ENCODE data around the gene KPNA6. TPM values are rescaled to one million over a fixed set of nuclear protein-coding genes. Genes with fewer than 3 reads are reported as not detected.
"Not testable (repeated sequence)": the region's sequence is repeated elsewhere in the genome, so short reads cannot be mapped to it uniquely, and the experiment has no call there.

KPNA6 gene
- polyA plus RNA-seq, 1 donor (not counting 4 experiments of a cell fraction or from before 2014, with no cell fraction given) = 42.6 TPM

DNA sequence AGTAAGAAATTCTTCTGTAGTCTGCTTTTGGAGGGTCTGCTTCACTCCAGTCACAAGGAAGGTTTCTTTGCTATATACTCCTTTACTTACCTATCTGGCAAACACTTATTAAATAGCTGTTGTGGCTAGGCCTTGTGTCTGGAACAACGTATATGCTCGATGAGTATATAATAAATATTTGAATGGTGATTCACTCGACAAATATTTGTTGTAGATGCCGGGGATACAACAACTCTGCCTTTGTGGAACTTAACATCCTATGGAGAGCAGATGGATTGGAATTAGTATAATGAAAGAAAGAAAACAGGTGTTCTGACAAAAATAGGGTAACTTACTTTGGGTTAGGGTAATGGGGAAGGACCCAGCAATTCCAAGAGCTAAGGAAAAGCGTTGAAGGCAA lies 31.1 kb downstream of the KPNA6 start:
- H4K20me1 ChIP-seq (ENCODE audit: control insufficient read depth, extremely low read depth, insufficient read depth, low read length) = peaks cover 3% of the 10 kb centered on the region
- no peak for DNase-seq (ENCODE audit: low read depth, low spot score)
- H3K9ac ChIP-seq (ENCODE audit: control insufficient read depth, extremely low read depth, insufficient read depth, low read length) = no peak overlapping the region

DNA sequence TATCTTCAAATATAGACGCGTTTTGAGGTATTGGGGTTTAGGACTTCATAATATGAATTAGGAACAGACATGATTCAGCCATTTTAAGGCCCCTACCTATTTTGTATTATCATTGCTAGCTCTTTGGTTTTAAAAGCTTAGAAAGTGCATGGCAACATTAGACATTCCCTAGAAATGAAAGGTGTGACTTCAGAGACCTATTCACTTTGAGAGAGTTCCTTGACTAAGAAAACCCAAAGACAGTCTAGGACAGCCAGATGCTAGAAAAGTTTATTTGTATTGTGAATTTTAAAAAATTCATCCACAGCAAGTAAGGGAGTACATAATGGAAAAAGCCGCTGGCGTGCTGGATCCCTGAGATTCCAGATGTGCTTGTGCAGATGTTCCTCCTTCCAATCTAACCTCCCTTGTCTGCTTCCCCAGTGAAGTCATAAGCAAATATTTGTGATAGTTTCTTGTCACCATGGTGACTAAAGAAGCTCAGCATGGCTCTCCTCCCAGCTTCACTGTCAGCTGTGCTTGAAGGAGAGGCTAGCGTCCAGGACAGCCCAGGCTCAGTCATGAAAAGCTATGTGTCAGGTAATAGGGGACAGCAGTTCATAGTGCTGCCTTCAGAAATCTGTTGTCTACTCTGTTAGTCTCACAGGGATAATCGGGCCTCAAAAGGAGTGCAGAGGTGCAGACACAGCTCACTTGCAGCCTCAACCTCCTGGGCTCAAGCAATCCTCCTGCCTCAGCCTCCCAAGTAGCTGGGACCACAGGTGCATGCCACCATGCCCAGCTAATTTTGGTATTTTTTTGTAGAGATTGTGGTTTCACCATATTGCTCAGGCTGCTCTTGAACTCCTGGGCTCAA lies 34.8 kb downstream of the KPNA6 start:
- TF ChIP-seq EZH2 (IDR thresholded peaks at IDR 0.05; ENCODE audit: low read length) = no peak
- TF ChIP-seq, protein P1, sequence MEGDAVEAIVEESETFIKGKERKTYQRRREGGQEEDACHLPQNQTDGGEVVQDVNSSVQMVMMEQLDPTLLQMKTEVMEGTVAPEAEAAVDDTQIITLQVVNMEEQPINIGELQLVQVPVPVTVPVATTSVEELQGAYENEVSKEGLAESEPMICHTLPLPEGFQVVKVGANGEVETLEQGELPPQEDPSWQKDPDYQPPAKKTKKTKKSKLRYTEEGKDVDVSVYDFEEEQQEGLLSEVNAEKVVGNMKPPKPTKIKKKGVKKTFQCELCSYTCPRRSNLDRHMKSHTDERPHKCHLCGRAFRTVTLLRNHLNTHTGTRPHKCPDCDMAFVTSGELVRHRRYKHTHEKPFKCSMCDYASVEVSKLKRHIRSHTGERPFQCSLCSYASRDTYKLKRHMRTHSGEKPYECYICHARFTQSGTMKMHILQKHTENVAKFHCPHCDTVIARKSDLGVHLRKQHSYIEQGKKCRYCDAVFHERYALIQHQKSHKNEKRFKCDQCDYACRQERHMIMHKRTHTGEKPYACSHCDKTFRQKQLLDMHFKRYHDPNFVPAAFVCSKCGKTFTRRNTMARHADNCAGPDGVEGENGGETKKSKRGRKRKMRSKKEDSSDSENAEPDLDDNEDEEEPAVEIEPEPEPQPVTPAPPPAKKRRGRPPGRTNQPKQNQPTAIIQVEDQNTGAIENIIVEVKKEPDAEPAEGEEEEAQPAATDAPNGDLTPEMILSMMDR (optimal IDR thresholded peaks at IDR 0.05 in 1 of 3, IDR thresholded peaks at IDR 0.05 in 1 of 3, conservative IDR thresholded peaks at IDR 0.05 in 1 of 3; ENCODE audit: extremely low read depth in 1 of 3, insufficient read depth in 2 of 3, low read length in 3 of 3) = no peak
- Histone ChIP-seq H3K9me1 (ENCODE audit: control insufficient read depth, extremely low read depth, insufficient read depth, low read length) (peaks cover 3% of the 10 kb centered on the region), H3K4me2 (ENCODE audit: control insufficient read depth, extremely low read depth, insufficient read depth, low read depth, low read length) (no peak overlapping the region), H3K27ac (ENCODE audit: control insufficient read depth, insufficient read depth, low read length) (peak overlapping the region; percentile 8), H4K20me1 (ENCODE audit: control insufficient read depth, extremely low read depth, insufficient read depth, low read length) (no peaks in the 10 kb centered on the region), H3K9ac (ENCODE audit: control insufficient read depth, extremely low read depth, insufficient read depth, low read length) (no peak overlapping the region), H3K4me1 (ENCODE audit: control insufficient read depth, extremely low read depth, insufficient read depth, low read length) (peaks cover 28% of the 10 kb centered on the region), H3K36me3 (ENCODE audit: control insufficient read depth in 2 of 2, extremely low read depth in 1 of 2, insufficient read depth in 2 of 2, low read length in 2 of 2) (peaks cover 0 to 2% of the 10 kb centered on the region in 2 experiments), H3K27me3 (ENCODE audit: control insufficient read depth, extremely low read depth, insufficient read depth, low read length) (no peaks in the 10 kb centered on the region), H3K9me3 (ENCODE audit: control insufficient read depth, low read depth, low read length) (no peaks in the 10 kb centered on the region), H2AFZ (ENCODE audit: control insufficient read depth, low read length) (no peak overlapping the region), H3K79me2 (ENCODE audit: control insufficient read depth, insufficient read depth, low read length) (peaks cover 88% of the 10 kb centered on the region), H3K4me3 (ENCODE audit: control insufficient read depth in 2 of 3, extremely low read depth in 1 of 3, insufficient read depth in 2 of 3, low read depth in 1 of 3, low read length in 3 of 3) (no peak overlapping the region)
- dilution Hi-C loops (cut with MboI; ENCODE audit: extremely low pct_ligation_motif_present, low sequenced_read_pairs) = no loop called here
- FAIRE-seq (no peak), DNase-seq (ENCODE audit: low read depth, low spot score) (no peak)

More for the DNA sequence above, 31.1 kb downstream of the KPNA6 start:
- dilution Hi-C loops (cut with MboI; ENCODE audit: extremely low pct_ligation_motif_present, low sequenced_read_pairs) = no loop called here
- no peak for FAIRE-seq
- peak overlapping the region; percentile 55 for H3K27ac ChIP-seq (ENCODE audit: control insufficient read depth, insufficient read depth, low read length)
- H3K79me2 ChIP-seq (ENCODE audit: control insufficient read depth, insufficient read depth, low read length) = peaks cover 87% of the 10 kb centered on the region
- H3K9me3 ChIP-seq (ENCODE audit: control insufficient read depth, low read depth, low read length) = no peaks in the 10 kb centered on the region
- no peaks in the 10 kb centered on the region for H3K36me3 ChIP-seq (ENCODE audit: control insufficient read depth in 2 of 2, extremely low read depth in 1 of 2, insufficient read depth in 2 of 2, low read length in 2 of 2)
- H3K27me3 ChIP-seq (ENCODE audit: control insufficient read depth, extremely low read depth, insufficient read depth, low read length) = no peaks in the 10 kb centered on the region
- H3K4me2 ChIP-seq (ENCODE audit: control insufficient read depth, extremely low read depth, insufficient read depth, low read depth, low read length) = peak overlapping the region; percentile 43
- H3K4me1 ChIP-seq (ENCODE audit: control insufficient read depth, extremely low read depth, insufficient read depth, low read length) = peaks cover 25% of the 10 kb centered on the region
- peaks cover 3% of the 10 kb centered on the region for H3K9me1 ChIP-seq (ENCODE audit: control insufficient read depth, extremely low read depth, insufficient read depth, low read length)
- H2AFZ ChIP-seq (ENCODE audit: control insufficient read depth, low read length) = no peak overlapping the region
- H3K4me3 ChIP-seq (ENCODE audit: control insufficient read depth in 2 of 3, extremely low read depth in 1 of 3, insufficient read depth in 2 of 3, low read depth in 1 of 3, low read length in 3 of 3) = no peak overlapping the region
- TF ChIP-seq EZH2 (IDR thresholded peaks at IDR 0.05; ENCODE audit: low read length) = no peak
- TF ChIP-seq, protein P1 (optimal IDR thresholded peaks at IDR 0.05 in 1 of 3, IDR thresholded peaks at IDR 0.05 in 1 of 3, conservative IDR thresholded peaks at IDR 0.05 in 1 of 3; ENCODE audit: extremely low read depth in 1 of 3, insufficient read depth in 2 of 3, low read length in 3 of 3) = no peak

DNA sequence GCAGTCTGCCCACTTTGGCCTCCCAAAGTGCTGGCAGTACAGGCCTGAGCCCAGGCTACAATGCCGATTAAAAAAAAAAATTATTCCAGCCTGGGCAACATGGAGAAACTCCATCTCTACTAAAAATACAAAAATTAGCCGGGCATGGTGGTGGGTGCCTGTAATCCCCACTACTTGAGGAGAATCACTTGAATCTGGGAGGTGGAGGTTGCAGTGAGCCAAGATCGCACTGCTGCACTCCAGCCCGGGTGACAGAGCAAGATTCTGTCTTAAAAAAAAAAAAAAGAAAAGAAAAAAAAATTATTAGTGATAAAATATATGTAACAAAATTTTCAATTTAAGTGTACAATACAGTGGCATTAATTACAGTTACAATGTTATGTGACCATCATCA lies 35.4 kb downstream of the KPNA6 start:
- FAIRE-seq; H3K4me2 ChIP-seq (ENCODE audit: control insufficient read depth, extremely low read depth, insufficient read depth, low read depth, low read length); dilution Hi-C loops (cut with MboI; ENCODE audit: extremely low pct_ligation_motif_present, low sequenced_read_pairs); H3K36me3 ChIP-seq (ENCODE audit: control insufficient read depth in 2 of 2, extremely low read depth in 1 of 2, insufficient read depth in 2 of 2, low read length in 2 of 2); H3K27ac ChIP-seq (ENCODE audit: control insufficient read depth, insufficient read depth, low read length); DNase-seq (ENCODE audit: low read depth, low spot score); H3K9me1 ChIP-seq (ENCODE audit: control insufficient read depth, extremely low read depth, insufficient read depth, low read length); H3K27me3 ChIP-seq (ENCODE audit: control insufficient read depth, extremely low read depth, insufficient read depth, low read length); H3K4me3 ChIP-seq (ENCODE audit: control insufficient read depth in 2 of 3, extremely low read depth in 1 of 3, insufficient read depth in 2 of 3, low read depth in 1 of 3, low read length in 3 of 3); H2AFZ ChIP-seq (ENCODE audit: control insufficient read depth, low read length); H3K9me3 ChIP-seq (ENCODE audit: control insufficient read depth, low read depth, low read length); H4K20me1 ChIP-seq (ENCODE audit: control insufficient read depth, extremely low read depth, insufficient read depth, low read length); H3K9ac ChIP-seq (ENCODE audit: control insufficient read depth, extremely low read depth, insufficient read depth, low read length): not testable (repeated sequence)
- peaks cover 28% of the 10 kb centered on the region for H3K4me1 ChIP-seq (ENCODE audit: control insufficient read depth, extremely low read depth, insufficient read depth, low read length)
- peaks cover 92% of the 10 kb centered on the region for H3K79me2 ChIP-seq (ENCODE audit: control insufficient read depth, insufficient read depth, low read length)
